GM21528 (cell line): ENCODE measurements around the gene PHLDB1.

Experiments
- ATAC-seq: cut with Tn5 transposase; IDR thresholded peaks from one replicate; pipeline ENCODE4 v1.9.1; 2021; ENCODE audit warnings: mild to moderate bottlenecking, moderate library complexity; ENCODE audit not compliant: unreplicated experiment, low FRiP score

Gene PHLDB1

DNA sequence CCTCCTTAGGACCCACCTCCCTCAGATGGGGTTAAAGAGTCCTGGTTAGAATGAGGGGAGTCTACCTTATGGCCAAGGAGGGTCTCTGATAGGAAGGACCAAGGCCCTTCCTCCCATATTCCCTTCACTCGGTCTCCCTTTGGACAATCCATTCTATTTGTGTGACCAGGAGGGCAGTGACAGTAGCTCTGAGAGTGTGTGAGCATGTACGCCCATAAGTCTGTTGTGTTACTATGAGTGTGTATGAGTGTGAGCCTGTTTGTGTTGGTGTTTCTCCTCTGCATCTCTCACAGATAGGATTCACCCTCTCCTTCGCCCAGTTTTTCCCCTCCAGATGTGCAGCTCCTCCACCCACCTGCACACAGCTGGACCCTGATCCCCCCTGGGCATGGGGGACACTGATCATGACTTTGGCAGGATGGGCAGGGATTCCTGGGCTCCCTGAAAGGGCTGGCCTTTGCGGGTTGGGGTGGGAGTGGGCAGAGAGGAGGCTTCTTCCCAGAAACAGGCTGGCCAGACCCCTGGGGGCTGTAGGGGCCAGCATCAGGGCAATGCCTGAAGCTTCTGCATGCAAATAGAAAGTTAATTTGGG, 14.5 kb downstream of the PHLDB1 start:
- no peak for ATAC-seq

DNA sequence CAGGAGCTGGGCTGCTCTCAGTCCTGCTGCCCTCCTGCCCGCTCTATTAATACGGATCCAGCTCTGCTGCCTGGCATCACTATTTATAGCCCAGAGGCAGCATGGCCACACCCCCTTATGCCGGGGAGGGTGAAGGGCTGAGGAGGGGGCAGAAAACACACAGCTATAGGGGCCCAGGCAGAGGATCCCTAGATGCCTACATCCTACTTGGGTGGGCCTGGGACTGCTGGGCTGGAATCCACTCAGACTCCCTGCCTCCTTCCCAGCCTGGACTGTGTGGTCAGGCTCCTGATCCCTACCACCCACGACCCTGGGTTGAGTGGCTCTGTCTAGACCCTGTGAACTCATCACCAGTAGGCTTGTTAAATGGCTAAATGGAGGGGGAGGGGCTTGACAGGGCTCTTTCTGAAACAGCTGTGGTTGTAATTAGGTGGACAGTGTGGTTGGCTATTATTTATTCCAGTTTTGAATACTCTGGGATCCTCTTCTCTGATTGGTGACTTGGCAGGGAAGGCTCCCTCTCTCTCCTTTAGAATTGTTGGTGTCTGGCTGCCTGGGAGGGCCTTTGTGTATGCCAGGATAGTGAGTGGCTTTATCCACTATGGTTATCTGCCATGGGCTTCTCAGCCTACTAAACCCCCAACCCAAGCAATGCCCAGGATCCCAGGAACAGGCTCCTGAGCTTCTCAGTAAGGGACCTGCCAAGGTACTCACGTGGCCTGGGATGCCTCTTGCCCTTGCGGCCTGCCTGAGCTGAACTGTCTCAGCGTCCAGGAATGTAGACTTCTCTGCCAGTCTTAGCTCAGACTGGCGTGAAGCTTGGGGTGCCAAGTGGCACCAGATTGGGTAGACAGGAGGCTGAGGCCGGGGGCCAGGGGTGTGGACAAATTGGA, 15.2 kb downstream of the PHLDB1 start:
- ATAC-seq = no peak

GRCh38 chr11:118623269-118623655, 15.8 kb downstream of the PHLDB1 start:
- ATAC-seq = no peak

- ATAC-seq = no peak
Observed at GRCh38 chr11:118625036-118625690, 17.7 kb downstream of the PHLDB1 start.

DNA sequence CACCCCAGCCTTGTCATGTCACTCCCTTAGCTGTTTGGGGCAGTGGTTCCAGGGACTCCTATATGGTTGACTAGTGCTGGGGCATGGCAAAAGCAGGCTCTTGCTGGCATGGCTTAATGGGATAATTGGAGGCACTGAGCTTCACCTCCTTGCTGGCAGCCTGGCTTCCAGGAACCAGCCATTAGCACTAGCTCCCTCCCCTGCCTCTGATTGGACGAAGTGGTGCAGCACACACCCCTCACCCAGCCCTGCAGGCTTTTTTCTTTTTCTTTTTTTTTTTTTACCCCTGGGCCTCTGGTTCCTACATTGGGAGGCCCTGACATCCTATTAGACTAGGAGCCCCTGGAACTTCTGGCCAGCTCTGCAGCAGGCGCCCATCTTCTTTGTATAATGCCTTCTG, 18.6 kb downstream of the PHLDB1 start:
- ATAC-seq = no peak

GRCh38 chr11:118627566-118627965, 20.2 kb downstream of the PHLDB1 start:
- ATAC-seq = no peak

DNA sequence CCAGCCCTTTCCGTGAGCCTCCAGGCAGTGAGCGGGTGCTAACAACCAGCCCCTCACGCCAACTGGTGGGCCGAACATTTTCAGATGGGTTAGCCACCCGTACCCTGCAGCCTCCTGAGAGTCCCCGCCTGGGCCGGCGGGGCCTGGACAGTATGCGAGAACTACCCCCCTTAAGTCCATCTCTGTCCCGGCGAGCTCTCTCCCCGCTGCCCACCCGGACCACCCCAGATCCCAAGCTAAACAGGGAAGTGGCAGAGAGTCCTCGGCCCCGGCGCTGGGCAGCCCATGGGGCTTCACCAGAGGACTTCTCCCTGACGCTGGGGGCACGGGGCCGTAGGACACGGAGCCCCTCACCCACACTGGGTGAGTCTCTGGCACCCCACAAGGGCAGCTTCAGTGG, 20.6 kb downstream of the PHLDB1 start:
- ATAC-seq = no peak

DNA sequence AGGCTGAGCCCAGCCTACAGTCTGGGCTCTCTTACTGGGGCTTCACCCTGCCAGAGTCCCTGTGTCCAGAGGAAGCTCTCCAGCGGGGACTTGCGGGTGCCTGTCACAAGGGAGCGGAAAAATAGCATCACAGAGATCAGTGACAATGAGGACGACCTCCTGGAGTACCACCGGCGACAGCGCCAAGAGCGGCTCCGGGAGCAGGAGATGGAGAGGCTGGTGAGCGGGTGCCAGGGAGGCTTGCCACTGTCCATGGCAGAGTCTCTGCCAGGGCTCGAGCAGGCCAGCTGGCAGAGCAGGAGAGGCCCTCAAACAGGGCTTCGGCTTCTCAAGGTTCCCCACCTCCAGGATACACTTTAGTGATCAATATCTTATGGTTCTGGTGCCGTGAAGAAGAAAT, 21.0 kb downstream of the PHLDB1 start:
- ATAC-seq = no peak

GRCh38 chr11:118628861-118629549, 21.6 kb downstream of the PHLDB1 start:
- ATAC-seq = no peak

- ATAC-seq = no peak
Observed at GRCh38 chr11:118629761-118630661, 22.6 kb downstream of the PHLDB1 start.

DNA sequence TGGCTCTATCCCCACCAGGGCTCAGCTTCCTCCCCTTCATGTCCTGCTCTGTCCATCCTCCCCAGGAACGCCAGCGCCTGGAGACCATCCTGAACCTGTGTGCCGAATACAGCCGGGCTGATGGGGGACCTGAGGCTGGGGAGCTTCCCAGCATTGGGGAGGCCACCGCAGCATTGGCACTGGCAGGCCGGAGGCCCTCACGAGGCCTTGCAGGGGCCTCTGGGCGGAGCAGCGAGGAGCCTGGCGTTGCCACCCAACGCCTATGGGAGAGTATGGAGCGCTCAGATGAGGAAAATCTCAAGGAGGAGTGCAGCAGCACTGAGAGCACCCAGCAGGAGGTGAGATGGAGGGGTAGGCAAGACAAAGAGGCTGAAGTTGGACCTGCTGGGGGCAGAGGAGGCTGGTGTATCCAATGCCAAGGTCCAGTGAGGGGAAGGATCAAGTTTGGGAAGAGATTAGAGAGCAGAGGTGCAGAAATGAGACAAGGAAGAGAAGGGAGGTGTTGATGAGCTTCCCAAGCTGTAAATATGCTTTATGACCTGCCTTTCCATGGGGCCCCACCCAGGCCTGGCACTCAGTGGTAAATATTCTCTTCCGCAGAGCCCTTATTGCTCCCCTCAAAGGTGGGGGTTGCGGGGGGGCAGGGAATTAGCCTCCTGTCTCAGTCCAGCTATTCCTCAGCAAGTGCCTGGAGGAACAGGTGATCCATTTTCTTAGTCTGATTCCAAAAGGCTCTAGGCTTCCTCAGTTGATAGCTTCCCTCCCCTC, 23.9 kb downstream of the PHLDB1 start:
- no peak for ATAC-seq

DNA sequence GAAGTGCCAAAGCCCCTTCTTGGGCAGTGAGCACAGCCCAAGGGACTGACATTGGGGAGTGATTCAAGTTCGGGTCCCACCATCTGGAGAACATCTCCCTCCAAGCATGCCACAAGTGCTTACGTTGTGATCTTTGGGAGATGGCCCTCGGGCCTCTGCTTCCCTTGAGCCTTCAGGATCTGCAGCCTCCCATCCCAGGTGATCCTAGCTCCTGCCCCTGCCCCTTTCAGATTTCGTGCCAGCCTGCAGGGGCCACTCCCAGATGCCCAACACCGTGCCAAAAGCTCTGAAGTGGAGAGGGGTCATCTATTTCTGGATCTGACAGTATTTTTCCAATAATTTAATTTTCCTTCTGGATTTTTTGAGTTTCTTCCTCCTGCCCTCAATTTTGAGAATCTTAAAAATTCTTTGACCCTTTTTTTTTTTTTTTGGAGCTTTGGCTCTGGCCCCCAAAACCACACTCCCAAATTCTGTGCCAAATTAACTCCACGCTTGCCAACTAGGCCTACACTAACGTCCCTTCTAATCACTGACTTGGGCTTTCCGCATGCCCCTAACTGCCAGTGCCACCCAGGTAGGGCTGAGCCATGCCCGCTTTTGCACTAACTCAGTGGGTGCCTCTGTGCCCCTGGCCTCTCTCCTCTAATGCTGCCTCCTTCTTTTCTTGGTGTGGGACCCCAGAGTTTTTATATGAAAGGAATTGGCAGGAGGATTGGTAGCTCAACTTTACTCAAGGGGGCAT, 25.3 kb downstream of the PHLDB1 start:
- no peak for ATAC-seq

GRCh38 chr11:118633319-118633690, 25.9 kb downstream of the PHLDB1 start:
- no peak for ATAC-seq

- no peak for ATAC-seq
Observed at GRCh38 chr11:118633979-118634378, 26.6 kb downstream of the PHLDB1 start.

GRCh38 chr11:118634431-118635236, 27.2 kb downstream of the PHLDB1 start:
- no peak for ATAC-seq

DNA sequence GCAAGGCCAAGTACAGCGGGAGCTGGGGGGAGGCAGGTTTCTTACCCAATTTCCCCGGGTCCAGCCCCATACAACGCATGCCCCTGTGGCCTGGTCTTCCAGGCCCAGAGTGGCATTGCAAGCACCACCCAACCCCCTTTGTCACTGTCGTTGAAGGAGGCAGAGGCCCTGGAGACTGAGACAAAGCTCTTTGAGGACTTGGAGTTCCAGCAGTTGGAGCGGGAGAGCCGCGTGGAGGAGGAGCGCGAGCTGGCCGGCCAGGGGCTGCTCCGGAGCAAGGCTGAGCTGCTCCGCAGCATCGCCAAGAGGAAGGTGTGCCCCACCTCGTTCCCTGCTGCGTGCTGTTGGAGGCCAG, 27.8 kb downstream of the PHLDB1 start:
- ATAC-seq = no peak

GRCh38 chr11:118635642-118636041, 28.2 kb downstream of the PHLDB1 start:
- ATAC-seq = no peak
